K562 (cell line): ENCODE measurements around the gene RGS7.

Source experiments
- CREM ChIP-seq: IDR thresholded peaks from 2 replicates; pipeline ENCODE4 v1.6.1; 2014; ENCODE audit warnings: antibody characterized with exemption, low read depth
- EZH2 ChIP-seq: IDR thresholded peaks from 2 replicates; pipeline ENCODE4 v1.6.1; 2012; ENCODE audit warnings: low read depth, mild to moderate bottlenecking, inconsistent platforms, low read length, borderline replicate concordance
- MYNN ChIP-seq, 2 experiments: sonication (generic); formaldehyde crosslinking in 1 of 2; IDR thresholded peaks; 2 replicates each; pipeline versions ENCODE4 v1.5.0 to v1.6.1; 2016 to 2020; ENCODE audit warnings: antibody characterized with exemption in 1 of 2, missing genetic modification reagents in 1 of 2
- POLR2A ChIP-seq: fragments of 450-650 bp; conservative IDR thresholded peaks from 2 replicates; pipeline ENCODE4 v1.6.1; 2016
- POLR2AphosphoS5 ChIP-seq: IDR thresholded peaks from 2 replicates; pipeline ENCODE4 v1.6.1; 2011; ENCODE audit warnings: mild to moderate bottlenecking, low read depth, low read length, moderate library complexity; ENCODE audit not compliant: control insufficient read depth, insufficient read depth
- RAD21 ChIP-seq, 2 experiments: fragments of 250-450 bp in 1 of 2; fragments of 450-650 bp in 1 of 2; sonication (Bioruptor Pico) in 1 of 2; formaldehyde crosslinking in 1 of 2; IDR thresholded peaks in 1 of 2; conservative IDR thresholded peaks in 1 of 2; 2 replicates each; pipeline versions ENCODE4 v1.4.0 to v1.8.0; 2020 to 2022; ENCODE audit warnings: mild to moderate bottlenecking in 2 of 2, moderate library complexity in 1 of 2
- SRF ChIP-seq, 2 experiments: fragments of 250-450, 450-650 bp in 1 of 2; sonication (Bioruptor Pico) in 1 of 2; sonication (generic) in 1 of 2; formaldehyde crosslinking; IDR thresholded peaks; 2 replicates each; pipeline versions ENCODE4 v1.5.0 to v1.5.1; 2020 to 2022; ENCODE audit warnings: mild to moderate bottlenecking in 1 of 2, missing genetic modification reagents in 1 of 2
- TCF7 ChIP-seq: sonication (generic); IDR thresholded peaks from 2 replicates; pipeline ENCODE4 v1.6.1; 2016; ENCODE audit warnings: antibody characterized with exemption, borderline replicate concordance
- ZNF398 ChIP-seq: fragments of 250-450 bp; sonication (Bioruptor Pico); IDR thresholded peaks from 2 replicates; pipeline ENCODE4 v1.8.0; 2021; ENCODE audit warnings: moderate library complexity, mild to moderate bottlenecking, inconsistent platforms
- ZNF583 ChIP-seq: fragments of 250-450 bp; sonication (Bioruptor Pico); IDR thresholded peaks from 2 replicates; pipeline ENCODE4 v1.4.0; 2020
- TF ChIP-seq, protein P1 (sequence below): fragments of 450-650 bp; IDR thresholded peaks from 2 replicates; pipeline ENCODE4 v1.6.1; 2018; ENCODE audit not compliant: partially characterized antibody

DNA sequence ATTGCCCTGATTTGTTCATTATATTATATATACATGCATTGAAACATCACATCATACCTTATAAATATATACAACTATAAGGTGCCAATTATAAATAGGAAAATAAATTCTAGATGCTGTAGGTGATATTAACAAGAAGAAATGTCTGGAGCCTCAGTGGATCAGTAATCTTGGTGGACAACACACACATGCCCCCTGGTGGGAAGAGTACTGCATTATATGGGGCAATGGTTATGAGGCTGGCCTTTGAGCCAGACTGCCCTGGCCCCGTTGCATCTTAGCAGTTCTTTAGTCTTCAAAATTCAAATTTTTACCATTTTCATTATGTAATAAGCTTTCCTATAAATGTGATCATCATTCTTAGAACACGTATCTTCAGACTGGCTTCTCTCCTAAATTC, 410.1 kb downstream of the RGS7 start:
- TF ChIP-seq MYNN (IDR thresholded peaks at IDR 0.05) = no peak
- TF ChIP-seq MYNN (CRISPR knock-in tag; IDR thresholded peaks at IDR 0.05) = no peak
- TF ChIP-seq CREM = no peak
- TF ChIP-seq RAD21 (CRISPR knock-in tag; conservative IDR thresholded peaks at IDR 0.05 in 1 of 2, IDR thresholded peaks at IDR 0.05 in 1 of 2) = no peak
- TF ChIP-seq SRF (CRISPR knock-in tag; IDR thresholded peaks at IDR 0.05) = no peak
- TF ChIP-seq, protein P1, sequence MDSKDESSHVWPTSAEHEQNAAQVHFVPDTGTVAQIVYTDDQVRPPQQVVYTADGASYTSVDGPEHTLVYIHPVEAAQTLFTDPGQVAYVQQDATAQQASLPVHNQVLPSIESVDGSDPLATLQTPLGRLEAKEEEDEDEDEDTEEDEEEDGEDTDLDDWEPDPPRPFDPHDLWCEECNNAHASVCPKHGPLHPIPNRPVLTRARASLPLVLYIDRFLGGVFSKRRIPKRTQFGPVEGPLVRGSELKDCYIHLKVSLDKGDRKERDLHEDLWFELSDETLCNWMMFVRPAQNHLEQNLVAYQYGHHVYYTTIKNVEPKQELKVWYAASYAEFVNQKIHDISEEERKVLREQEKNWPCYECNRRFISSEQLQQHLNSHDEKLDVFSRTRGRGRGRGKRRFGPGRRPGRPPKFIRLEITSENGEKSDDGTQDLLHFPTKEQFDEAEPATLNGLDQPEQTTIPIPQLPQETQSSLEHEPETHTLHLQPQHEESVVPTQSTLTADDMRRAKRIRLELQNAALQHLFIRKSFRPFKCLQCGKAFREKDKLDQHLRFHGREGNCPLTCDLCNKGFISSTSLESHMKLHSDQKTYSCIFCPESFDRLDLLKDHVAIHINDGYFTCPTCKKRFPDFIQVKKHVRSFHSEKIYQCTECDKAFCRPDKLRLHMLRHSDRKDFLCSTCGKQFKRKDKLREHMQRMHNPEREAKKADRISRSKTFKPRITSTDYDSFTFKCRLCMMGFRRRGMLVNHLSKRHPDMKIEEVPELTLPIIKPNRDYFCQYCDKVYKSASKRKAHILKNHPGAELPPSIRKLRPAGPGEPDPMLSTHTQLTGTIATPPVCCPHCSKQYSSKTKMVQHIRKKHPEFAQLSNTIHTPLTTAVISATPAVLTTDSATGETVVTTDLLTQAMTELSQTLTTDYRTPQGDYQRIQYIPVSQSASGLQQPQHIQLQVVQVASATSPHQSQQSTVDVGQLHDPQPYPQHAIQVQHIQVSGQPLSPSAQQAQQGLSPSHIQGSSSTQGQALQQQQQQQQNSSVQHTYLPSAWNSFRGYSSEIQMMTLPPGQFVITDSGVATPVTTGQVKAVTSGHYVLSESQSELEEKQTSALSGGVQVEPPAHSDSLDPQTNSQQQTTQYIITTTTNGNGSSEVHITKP = no peak
- no peak for TF ChIP-seq POLR2AphosphoS5
- no peak for TF ChIP-seq ZNF398 (CRISPR knock-in tag)
- no peak for TF ChIP-seq POLR2A
- TF ChIP-seq TCF7 = no peak
- TF ChIP-seq ZNF583 (CRISPR knock-in tag) = no peak
- TF ChIP-seq EZH2 = no peak
